ENCODE measurements around the gene NIPAL3. TPM values are rescaled to one million over a fixed set of nuclear protein-coding genes. Genes with fewer than 3 reads are reported as not detected.
"Not testable (repeated sequence)": the region's sequence is repeated elsewhere in the genome, so short reads cannot be mapped to it uniquely, and the experiment has no call there.

NIPAL3 gene
- total RNA-seq, 2 donors from 2014 or later: 22.0 to 28.1 TPM

- peaks cover 13 to 15% of the 10 kb centered on the region in 2 donors for H3K27me3 Mint-ChIP-seq
- H3K36me3 Mint-ChIP-seq; H3K4me3 Mint-ChIP-seq; H3K4me1 Mint-ChIP-seq (ENCODE audit: low read depth in 2 of 2); H3K9me3 Mint-ChIP-seq; DNase-seq (ENCODE audit: low spot score); ATAC-seq; H3K27ac Mint-ChIP-seq: not testable (repeated sequence)
Observed at GRCh38 chr1:24520282-24520681, 104.7 kb downstream of the NIPAL3 start.

Other genes with a start within 250 kb of the NIPAL3 start
- gene IFNLR1, start 228.5 kb upstream of the NIPAL3 start, total RNA-seq: 1 to 10 TPM in 1 of 2 donors, under 1 TPM in 1; 0.36 to 2.0 TPM
- gene GRHL3, start 96.4 kb upstream of the NIPAL3 start, total RNA-seq: not detected
- gene STPG1, start 2.0 kb upstream of the NIPAL3 start, total RNA-seq: 1 to 10 TPM; 2.3 to 5.4 TPM
- 1 to 10 TPM; 1.9 to 2.7 TPM for gene RCAN3, start 87.0 kb downstream of the NIPAL3 start, total RNA-seq
- gene NCMAP, start 140.3 kb downstream of the NIPAL3 start, total RNA-seq: not detected
- 100 to 1,000 TPM; 177 to 254 TPM for gene SRRM1, start 227.5 kb downstream of the NIPAL3 start, total RNA-seq

Data from natural killer cell treated with Interleukin-12 subunit alpha and Interleukin-12 subunit beta and Interleukin-15 and Interleukin-18, amount 100 ng/mL, for 72 hours (primary cell).